Stimulated activated CD4-positive, alpha-beta T cell treated with anti-CD3 and anti-CD28 coated beads, Interleukin-2, amount 100 ng/mL, for 4 hours (primary cell): ENCODE results near the gene TNK2.
"Not testable (repeated sequence)": the region's sequence is repeated elsewhere in the genome, so short reads cannot be mapped to it uniquely, and the experiment has no call there.

ENCODE experiments used
- DNase-seq: peaks from one replicate; pipeline ENCODE4 v3.0.0-alpha.2; 2020; ENCODE audit warnings: low read depth

The TNK2 gene

GRCh38 chr3:195916991-195917390 lies 8.6 kb upstream of the TNK2 start:
- no peak for DNase-seq

- no peak for DNase-seq
Observed at GRCh38 chr3:195916291-195916690, 7.9 kb upstream of the TNK2 start.

- peak; percentile 95 for DNase-seq
Observed at GRCh38 chr3:195914648-195915473, 6.5 kb upstream of the TNK2 start.

- DNase-seq, result not testable (repeated sequence)
Observed at GRCh38 chr3:195914146-195914545, 5.8 kb upstream of the TNK2 start.

GRCh38 chr3:195913382-195913781 lies 5.0 kb upstream of the TNK2 start:
- DNase-seq, result no peak

- no peak for DNase-seq
Observed at GRCh38 chr3:195911946-195912270, 3.6 kb upstream of the TNK2 start.

- DNase-seq, result no peak
Observed at GRCh38 chr3:195911041-195911945, 2.9 kb upstream of the TNK2 start.

- DNase-seq, result no peak
Observed at GRCh38 chr3:195910499-195910845, 2.1 kb upstream of the TNK2 start.

- DNase-seq, result peak; percentile 89
Observed at GRCh38 chr3:195909644-195910498, 1.5 kb upstream of the TNK2 start.

GRCh38 chr3:195908694-195909581 lies 587 bp upstream of the TNK2 start:
- no peak for DNase-seq

GRCh38 chr3:195907684-195907933 lies 742 bp downstream of the TNK2 start:
- DNase-seq, result no peak

GRCh38 chr3:195906865-195907683 lies 1.3 kb downstream of the TNK2 start:
- DNase-seq, result peak; percentile 59

GRCh38 chr3:195905970-195906864 lies 2.1 kb downstream of the TNK2 start:
- DNase-seq, result no peak

- no peak for DNase-seq
Observed at GRCh38 chr3:195904368-195904767, 4.0 kb downstream of the TNK2 start.

GRCh38 chr3:195903950-195904290 lies 4.4 kb downstream of the TNK2 start:
- DNase-seq, result no peak

- not testable (repeated sequence) for DNase-seq
Observed at GRCh38 chr3:195902634-195903033, 5.7 kb downstream of the TNK2 start.

- DNase-seq, result not testable (repeated sequence)
Observed at GRCh38 chr3:195901836-195902585, 6.3 kb downstream of the TNK2 start.

- no peak for DNase-seq
Observed at GRCh38 chr3:195900436-195901355, 7.7 kb downstream of the TNK2 start.
